Upper lobe of right lung (tissue), 1 donor: Measurements from ENCODE around the gene SDR42E2. TPM values are rescaled to one million over a fixed set of nuclear protein-coding genes. Genes with fewer than 3 reads are reported as not detected.
"Not testable (repeated sequence)": the region's sequence is repeated elsewhere in the genome, so short reads cannot be mapped to it uniquely, and the experiment has no call there.

Experiments
- ATAC-seq: fragments of 200-7000 bp; cut with Tn5 transposase; one replicate; pipeline ENCODE4 v1.9.1; 2020; ENCODE audit warnings: mild to moderate bottlenecking, moderate library complexity
- DNase-seq: peaks from one replicate; pipeline ENCODE4 v3.0.0-alpha.2; 2020
- H3K27ac ChIP-seq: fragments of 200-600 bp; one replicate; pipeline ENCODE4 v1.8.0; 2022
- H3K27me3 ChIP-seq: fragments of 200-600 bp; one replicate; pipeline ENCODE4 v1.8.0; 2022; ENCODE audit warnings: mild to moderate bottlenecking
- H3K36me3 ChIP-seq: fragments of 200-600 bp; one replicate; pipeline ENCODE4 v1.8.0; 2022
- H3K4me1 ChIP-seq: fragments of 200-600 bp; one replicate; pipeline ENCODE4 v1.8.0; 2022
- H3K4me3 ChIP-seq: fragments of 200-600 bp; one replicate; pipeline ENCODE4 v1.8.0; 2022; ENCODE audit warnings: mild to moderate bottlenecking
- H3K9me3 ChIP-seq: fragments of 200-600 bp; one replicate; pipeline ENCODE4 v1.8.0; 2022
- intact Hi-C: fragments of 100-400 bp; cut with DNase I; formaldehyde crosslinking; loops from one replicate; pipeline ENCODE4 v1.11.0; 2022
- total RNA-seq: library from RNA; stranded (reverse); fragmentation: NEBNext Ultra II Directional; extraction: Animal tissue kit (Norgen Biotek cat#: 25700); gene quantifications from one replicate; pipeline ENCODE4 v1.2.1, GENCODE V29; 2021
- TF ChIP-seq, protein P1 (sequence below): fragments of 200-600 bp; IDR thresholded peaks from one replicate; pipeline ENCODE4 v1.8.0; 2022; ENCODE audit warnings: antibody characterized with exemption
- donor health status: DM: no; HTN: yes; CAD: no; lungs with severe emphysema.

The SDR42E2 gene
- total RNA-seq, 1 donor from 2014 or later = 0.14 TPM

DNA sequence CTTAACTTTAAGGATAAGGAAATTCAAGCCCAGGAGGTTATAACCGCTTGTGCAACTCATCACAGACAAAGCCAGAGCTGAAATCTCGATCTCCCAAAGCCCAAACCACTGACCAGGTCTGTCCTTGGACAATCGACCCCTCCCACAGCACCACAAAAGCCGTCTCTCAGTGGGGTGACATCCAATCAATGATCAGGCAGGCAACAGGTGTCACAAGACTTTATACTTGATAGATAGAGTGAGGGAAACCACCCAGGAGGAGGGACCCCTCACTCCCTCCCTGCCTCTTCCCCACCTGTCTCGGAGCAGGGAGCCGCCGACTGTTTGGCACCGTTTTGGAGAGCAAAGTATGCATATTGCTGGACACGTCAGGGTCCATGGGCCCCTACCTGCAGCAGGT is 14.5 kb upstream of the SDR42E2 start:
- intact Hi-C loops = no loop called here
- Histone ChIP-seq H3K4me1 (no peaks in the 10 kb centered on the region), H3K9me3 (no peaks in the 10 kb centered on the region), H3K27ac (no peak overlapping the region), H3K4me3 (no peak overlapping the region), H3K36me3 (no peaks in the 10 kb centered on the region), H3K27me3 (no peaks in the 10 kb centered on the region)
- TF ChIP-seq, protein P1, sequence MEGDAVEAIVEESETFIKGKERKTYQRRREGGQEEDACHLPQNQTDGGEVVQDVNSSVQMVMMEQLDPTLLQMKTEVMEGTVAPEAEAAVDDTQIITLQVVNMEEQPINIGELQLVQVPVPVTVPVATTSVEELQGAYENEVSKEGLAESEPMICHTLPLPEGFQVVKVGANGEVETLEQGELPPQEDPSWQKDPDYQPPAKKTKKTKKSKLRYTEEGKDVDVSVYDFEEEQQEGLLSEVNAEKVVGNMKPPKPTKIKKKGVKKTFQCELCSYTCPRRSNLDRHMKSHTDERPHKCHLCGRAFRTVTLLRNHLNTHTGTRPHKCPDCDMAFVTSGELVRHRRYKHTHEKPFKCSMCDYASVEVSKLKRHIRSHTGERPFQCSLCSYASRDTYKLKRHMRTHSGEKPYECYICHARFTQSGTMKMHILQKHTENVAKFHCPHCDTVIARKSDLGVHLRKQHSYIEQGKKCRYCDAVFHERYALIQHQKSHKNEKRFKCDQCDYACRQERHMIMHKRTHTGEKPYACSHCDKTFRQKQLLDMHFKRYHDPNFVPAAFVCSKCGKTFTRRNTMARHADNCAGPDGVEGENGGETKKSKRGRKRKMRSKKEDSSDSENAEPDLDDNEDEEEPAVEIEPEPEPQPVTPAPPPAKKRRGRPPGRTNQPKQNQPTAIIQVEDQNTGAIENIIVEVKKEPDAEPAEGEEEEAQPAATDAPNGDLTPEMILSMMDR = no peak
- ATAC-seq (no peak), DNase-seq (no peak)

DNA sequence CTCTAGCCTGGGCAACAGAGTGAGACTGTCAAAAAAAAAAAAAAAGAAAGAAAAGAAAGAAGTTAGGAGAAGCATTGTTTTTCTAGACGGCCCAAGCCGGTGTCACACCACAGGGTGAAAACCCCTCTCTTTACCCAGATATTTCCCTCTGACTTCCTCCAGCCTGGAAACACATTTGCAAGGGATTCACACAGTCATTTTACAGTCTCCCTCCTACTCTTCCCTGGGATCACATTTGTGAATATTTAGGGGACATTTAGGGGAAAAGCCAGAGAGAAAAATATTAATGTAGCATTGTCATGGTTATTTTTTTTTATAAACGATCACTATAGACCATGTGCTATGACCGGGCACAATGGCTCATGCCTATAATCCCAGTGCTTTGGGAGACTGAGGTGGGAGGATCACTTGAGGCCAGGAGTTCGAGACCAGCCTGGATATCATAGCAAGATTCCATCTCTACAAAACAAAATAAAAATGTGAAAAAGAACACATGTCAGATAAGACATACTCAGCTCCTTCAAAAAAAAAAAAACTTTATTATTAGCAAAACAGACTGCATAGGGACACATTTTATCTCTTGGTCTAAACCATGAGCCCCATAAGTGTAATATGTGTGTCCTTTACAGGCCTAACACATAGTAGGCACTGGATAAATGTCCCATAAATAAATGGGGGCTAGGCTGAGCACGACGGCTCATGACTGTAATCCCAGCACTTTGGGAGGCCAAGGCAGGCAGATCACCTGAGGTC is 10.9 kb upstream of the SDR42E2 start:
- DNase-seq (no peak), ATAC-seq (no peak)
- no peaks in the 10 kb centered on the region for H3K4me1 ChIP-seq

DNA sequence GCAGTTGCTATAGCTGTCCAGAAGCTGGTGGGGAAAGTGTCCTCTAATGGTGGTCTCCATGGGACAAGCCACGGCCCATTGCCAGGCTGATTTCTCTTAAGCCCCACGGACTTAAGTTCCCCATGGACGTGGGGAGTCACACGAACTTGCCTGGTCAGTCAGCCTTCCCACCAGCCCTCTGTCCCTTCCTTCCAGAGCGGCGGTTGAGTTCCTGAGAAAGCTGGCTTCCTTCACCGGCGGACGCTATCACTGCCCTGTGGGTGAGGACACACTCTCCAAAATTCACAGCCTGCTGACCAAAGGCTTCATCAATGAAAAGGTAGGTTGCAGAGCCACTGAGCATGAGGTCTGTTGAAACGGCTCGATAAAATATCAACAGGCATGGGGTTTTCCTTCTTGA is 10.0 kb upstream of the SDR42E2 start:
- intact Hi-C loops = no loop called here
- DNase-seq (no peak), ATAC-seq (no peak)
- Histone ChIP-seq H3K27me3 (no peaks in the 10 kb centered on the region), H3K27ac (no peak overlapping the region), H3K4me3 (no peak overlapping the region), H3K36me3 (no peaks in the 10 kb centered on the region), H3K4me1 (no peaks in the 10 kb centered on the region), H3K9me3 (no peaks in the 10 kb centered on the region)
- TF ChIP-seq, protein P1 = no peak

More for the DNA sequence above, 10.9 kb upstream of the SDR42E2 start:
- H3K27me3 ChIP-seq = no peaks in the 10 kb centered on the region
- no peak overlapping the region for H3K27ac ChIP-seq
- TF ChIP-seq, protein P1 = no peak
- H3K36me3 ChIP-seq = no peaks in the 10 kb centered on the region
- H3K4me3 ChIP-seq = no peak overlapping the region
- intact Hi-C loops = no loop called here
- H3K9me3 ChIP-seq = no peaks in the 10 kb centered on the region

GRCh38 chr16:22153078-22153477 is 9.2 kb upstream of the SDR42E2 start:
- intact Hi-C loops, DNase-seq, H3K4me3 ChIP-seq, H3K9me3 ChIP-seq, H3K4me1 ChIP-seq, ATAC-seq, H3K27me3 ChIP-seq, H3K27ac ChIP-seq, H3K36me3 ChIP-seq: not testable (repeated sequence)

- ATAC-seq (no peak), DNase-seq (no peak)
- Histone ChIP-seq H3K4me3 (no peak overlapping the region), H3K36me3 (no peaks in the 10 kb centered on the region), H3K27ac (no peak overlapping the region), H3K27me3 (peaks cover 25% of the 10 kb centered on the region), H3K4me1 (no peaks in the 10 kb centered on the region), H3K9me3 (no peaks in the 10 kb centered on the region)
- intact Hi-C loops = no loop called here
- TF ChIP-seq, protein P1 = no peak
Observed at GRCh38 chr16:22161401-22161800, 905 bp upstream of the SDR42E2 start.

- H3K27me3 ChIP-seq = peaks cover 25% of the 10 kb centered on the region
- intact Hi-C loops = no loop called here
- TF ChIP-seq, protein P1 = no peak
- no peak overlapping the region for H3K27ac ChIP-seq
- H3K9me3 ChIP-seq = no peaks in the 10 kb centered on the region
- DNase-seq (no peak), ATAC-seq (no peak)
- H3K36me3 ChIP-seq = no peaks in the 10 kb centered on the region
- H3K4me3 ChIP-seq = peak overlapping the region; percentile 13
- no peaks in the 10 kb centered on the region for H3K4me1 ChIP-seq
Observed at GRCh38 chr16:22162656-22163009, 327 bp downstream of the SDR42E2 start.
